ENCODE measurements around the gene ELMO1. TPM values are rescaled to one million over a fixed set of nuclear protein-coding genes. Genes with fewer than 3 reads are reported as not detected.

ELMO1 gene
- total RNA-seq, 1 donor from 2014 or later, result 112 TPM

DNA sequence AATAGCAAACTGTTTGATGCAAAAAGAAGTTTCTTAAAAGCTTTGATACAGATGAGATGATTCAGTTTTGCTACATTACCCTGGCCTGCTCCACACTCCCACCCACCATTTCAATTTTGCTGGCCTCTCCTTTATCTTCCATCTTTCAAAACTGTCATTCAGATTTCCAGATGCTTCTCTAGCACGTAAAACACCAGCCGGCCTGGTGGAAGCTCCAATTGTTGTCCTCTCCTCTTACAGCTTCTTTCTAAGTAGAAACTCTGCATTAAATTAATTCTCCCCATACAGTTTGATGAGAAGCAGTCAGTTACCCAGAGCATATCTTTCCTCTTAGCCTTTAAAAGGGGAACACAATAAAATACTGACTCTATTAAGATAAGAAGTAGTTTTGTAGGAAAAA lies 34.3 kb upstream of the ELMO1 start:
- Mint-ChIP-seq H3K4me1 (ENCODE audit: low read depth) (no peaks in the 10 kb centered on the region), H3K27me3 (ENCODE audit: low read depth) (peaks cover 28% of the 10 kb centered on the region), H3K36me3 (ENCODE audit: low read depth) (no peaks in the 10 kb centered on the region), H3K9me3 (peaks cover 10% of the 10 kb centered on the region), H3K27ac (no peak overlapping the region), H3K4me3 (ENCODE audit: low read depth) (no peak overlapping the region)
- DNase-seq (ENCODE audit: low spot score), result no peak
- intact Hi-C loops (cut with micrococcal nuclease), result no loop called here

DNA sequence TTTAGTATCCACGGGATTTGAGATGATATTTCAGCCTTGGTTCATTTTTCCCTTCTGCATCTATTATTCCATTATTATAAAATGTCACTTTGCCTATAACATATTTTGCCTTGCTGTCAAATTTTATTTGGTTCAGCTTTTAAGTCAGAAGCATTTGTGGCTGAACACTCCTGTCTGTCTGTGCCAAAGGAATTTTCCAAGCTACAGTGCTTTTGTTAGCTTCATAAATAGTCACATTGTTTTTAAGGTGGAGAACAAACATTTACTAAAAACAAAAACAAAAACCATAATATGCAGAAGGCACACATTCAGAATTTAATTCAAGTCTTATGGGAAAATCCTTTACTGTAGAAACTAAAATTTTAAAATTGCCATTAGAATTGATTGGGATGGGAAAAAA lies 33.8 kb upstream of the ELMO1 start:
- no peak for DNase-seq (ENCODE audit: low spot score)
- H3K4me3 Mint-ChIP-seq (ENCODE audit: low read depth), result no peak overlapping the region
- peaks cover 8% of the 10 kb centered on the region for H3K9me3 Mint-ChIP-seq
- H3K4me1 Mint-ChIP-seq (ENCODE audit: low read depth), result no peaks in the 10 kb centered on the region
- peaks cover 32% of the 10 kb centered on the region for H3K27me3 Mint-ChIP-seq (ENCODE audit: low read depth)
- H3K27ac Mint-ChIP-seq, result no peak overlapping the region
- no peaks in the 10 kb centered on the region for H3K36me3 Mint-ChIP-seq (ENCODE audit: low read depth)
- intact Hi-C loops (cut with micrococcal nuclease), result no loop called here

DNA sequence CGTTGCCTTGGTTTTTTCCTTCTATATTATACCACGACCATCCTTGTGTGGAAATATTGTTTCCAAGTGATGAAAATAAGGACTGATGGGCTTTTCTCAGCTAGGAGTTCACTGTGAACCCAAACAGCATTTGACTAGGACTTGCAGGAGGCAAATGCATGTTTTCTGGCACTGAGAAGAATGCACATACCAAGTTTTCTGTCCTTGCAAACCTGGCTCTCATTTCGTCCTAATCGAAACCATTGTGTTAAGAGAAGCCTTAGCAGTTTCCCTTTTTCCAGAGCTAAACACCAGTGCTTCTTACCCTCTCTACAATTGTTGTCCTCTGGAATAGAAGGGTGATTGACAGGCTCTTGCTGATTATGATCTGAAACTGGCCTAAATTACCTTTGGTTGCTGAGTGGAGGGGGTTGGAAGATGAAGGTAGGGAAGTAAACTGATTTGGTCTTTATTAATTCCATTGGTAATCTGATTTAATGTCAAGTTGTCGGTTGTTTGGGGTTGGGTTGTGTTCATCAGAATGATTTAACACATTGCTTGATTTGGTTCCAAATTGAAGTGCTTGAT lies 33.1 kb upstream of the ELMO1 start:
- no peak for DNase-seq (ENCODE audit: low spot score)
- Mint-ChIP-seq H3K36me3 (ENCODE audit: low read depth) (no peaks in the 10 kb centered on the region), H3K4me3 (ENCODE audit: low read depth) (no peak overlapping the region), H3K4me1 (ENCODE audit: low read depth) (no peaks in the 10 kb centered on the region), H3K27me3 (ENCODE audit: low read depth) (peaks cover 35% of the 10 kb centered on the region), H3K9me3 (peaks cover 3% of the 10 kb centered on the region), H3K27ac (no peak overlapping the region)
- intact Hi-C loops (cut with micrococcal nuclease), result no loop called here

DNA sequence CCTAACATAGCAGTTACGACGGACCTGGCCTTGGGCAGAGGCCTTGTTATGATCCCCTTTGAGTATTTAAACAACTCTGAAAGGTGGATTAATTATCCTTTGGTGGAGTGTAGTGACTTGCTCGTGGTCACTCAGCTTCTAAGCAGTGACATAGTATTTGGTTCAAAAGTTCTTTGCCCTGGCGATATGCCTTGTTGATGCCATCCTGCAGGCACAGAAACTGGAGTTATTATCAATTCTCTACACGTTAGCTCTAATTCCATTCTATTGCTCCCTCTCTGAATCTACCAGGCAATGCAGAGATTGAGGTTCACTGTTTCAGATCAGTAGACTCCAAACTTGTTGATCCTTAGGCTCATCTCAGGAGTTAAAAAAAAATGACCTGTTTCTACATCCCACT lies 32.5 kb upstream of the ELMO1 start:
- no peaks in the 10 kb centered on the region for H3K36me3 Mint-ChIP-seq (ENCODE audit: low read depth)
- no peak overlapping the region for H3K27ac Mint-ChIP-seq
- H3K9me3 Mint-ChIP-seq, result peaks cover 3% of the 10 kb centered on the region
- no peaks in the 10 kb centered on the region for H3K4me1 Mint-ChIP-seq (ENCODE audit: low read depth)
- H3K27me3 Mint-ChIP-seq (ENCODE audit: low read depth), result peaks cover 42% of the 10 kb centered on the region
- no peak for DNase-seq (ENCODE audit: low spot score)
- H3K4me3 Mint-ChIP-seq (ENCODE audit: low read depth), result no peak overlapping the region
- intact Hi-C loops (cut with micrococcal nuclease), result no loop called here

DNA sequence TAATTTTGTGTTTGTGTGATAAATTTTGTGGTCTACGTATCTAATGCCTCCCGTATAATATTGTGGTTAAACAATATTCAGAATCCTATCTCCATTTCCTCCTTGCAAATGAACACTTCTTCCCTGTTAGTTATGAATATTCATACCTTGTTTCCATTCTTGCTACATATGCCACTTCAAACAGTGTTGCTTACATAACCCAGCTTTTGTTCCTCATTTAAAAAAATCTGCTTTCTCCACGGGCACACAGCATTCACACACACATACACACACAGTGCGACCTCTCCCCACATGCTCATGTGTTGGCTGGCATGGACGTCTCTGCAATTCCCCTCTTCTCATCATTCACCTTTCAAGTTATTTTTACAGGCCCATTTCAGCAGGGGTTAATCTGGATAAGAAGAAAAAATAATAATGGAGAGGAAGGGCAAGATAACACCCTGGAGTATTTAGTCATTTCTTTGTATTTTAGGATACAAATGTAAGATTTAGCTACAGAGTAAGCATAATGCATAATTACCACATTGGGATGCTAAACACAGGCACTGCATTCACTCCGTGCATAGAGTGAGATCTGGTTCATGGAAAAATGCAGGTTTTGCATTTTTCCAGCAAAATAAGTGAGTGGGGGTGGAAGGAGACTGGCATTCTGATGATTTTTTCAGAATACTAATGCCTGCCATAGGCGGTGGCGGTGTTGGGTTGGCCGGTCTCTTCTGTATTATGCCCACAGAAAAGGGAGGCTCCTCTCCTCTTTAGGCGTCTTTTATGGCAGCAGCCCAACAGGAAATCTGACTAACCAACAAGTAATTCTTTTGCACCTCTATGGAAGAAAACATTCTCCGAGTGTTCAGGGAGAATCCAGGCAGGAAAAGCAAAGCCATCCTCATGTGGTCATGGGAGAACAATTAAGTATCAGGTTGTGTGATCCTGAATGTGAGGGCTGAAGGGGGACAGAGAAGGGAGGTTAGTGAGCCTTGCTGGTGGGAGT lies 31.7 kb upstream of the ELMO1 start:
- Mint-ChIP-seq H3K4me3 (ENCODE audit: low read depth) (no peak overlapping the region), H3K27me3 (ENCODE audit: low read depth) (peaks cover 44% of the 10 kb centered on the region), H3K27ac (no peak overlapping the region), H3K36me3 (ENCODE audit: low read depth) (no peaks in the 10 kb centered on the region), H3K4me1 (ENCODE audit: low read depth) (no peaks in the 10 kb centered on the region), H3K9me3 (peaks cover 3% of the 10 kb centered on the region)
- no peak for DNase-seq (ENCODE audit: low spot score)
- intact Hi-C loops (cut with micrococcal nuclease), result no loop called here

DNA sequence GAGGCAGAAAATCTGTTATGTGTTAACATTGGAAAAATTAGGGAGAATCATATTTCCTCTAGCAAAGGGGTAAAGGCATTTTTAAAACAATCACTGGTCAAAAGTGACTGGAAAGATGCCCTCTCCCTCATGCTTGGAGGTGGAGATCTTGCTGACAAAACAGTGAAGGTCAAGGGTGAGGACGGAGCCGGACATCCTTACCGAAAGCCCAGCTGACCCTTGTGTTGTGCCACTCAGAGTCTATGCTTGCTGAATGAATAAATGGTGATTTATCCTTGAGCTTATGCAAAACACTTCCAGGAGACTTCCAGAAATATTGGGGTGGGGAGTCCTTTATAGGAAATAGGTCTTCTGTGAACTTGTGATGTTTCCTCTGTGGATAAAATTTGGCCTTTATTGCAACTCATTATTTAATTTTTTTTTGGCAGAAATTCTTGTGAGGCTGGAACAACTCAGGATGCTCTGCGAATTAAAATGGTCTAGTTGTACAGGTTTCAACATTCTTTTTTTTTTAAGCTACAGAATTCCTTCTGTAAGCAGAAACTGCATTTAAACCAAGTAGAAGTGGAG lies 28.3 kb upstream of the ELMO1 start:
- Mint-ChIP-seq H3K9me3 (peaks cover 3% of the 10 kb centered on the region), H3K27me3 (ENCODE audit: low read depth) (peaks cover 51% of the 10 kb centered on the region), H3K36me3 (ENCODE audit: low read depth) (no peaks in the 10 kb centered on the region), H3K4me3 (ENCODE audit: low read depth) (no peak overlapping the region), H3K27ac (no peak overlapping the region), H3K4me1 (ENCODE audit: low read depth) (no peaks in the 10 kb centered on the region)
- intact Hi-C loops (cut with micrococcal nuclease), result no loop called here
- no peak for DNase-seq (ENCODE audit: low spot score)

DNA sequence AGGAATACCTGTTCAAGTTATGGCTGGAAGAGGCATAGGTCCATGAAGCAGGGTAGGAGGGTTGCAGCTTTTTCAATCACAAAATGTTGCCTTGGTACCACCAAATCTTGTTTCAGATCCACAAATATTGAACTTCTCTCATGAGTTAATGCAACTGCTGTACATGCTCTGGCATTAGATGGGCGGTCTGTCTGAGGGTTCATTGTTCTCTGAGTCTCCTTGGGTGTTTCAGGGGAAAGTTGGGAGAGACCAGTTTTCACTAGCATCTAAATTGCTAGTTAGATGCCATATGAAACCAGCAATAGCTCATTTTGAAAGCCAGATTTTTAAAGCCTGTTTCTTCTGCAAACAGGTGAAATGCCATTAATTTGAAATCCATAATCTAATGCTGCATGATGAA lies 27.8 kb upstream of the ELMO1 start:
- peaks cover 50% of the 10 kb centered on the region for H3K27me3 Mint-ChIP-seq (ENCODE audit: low read depth)

DNA sequence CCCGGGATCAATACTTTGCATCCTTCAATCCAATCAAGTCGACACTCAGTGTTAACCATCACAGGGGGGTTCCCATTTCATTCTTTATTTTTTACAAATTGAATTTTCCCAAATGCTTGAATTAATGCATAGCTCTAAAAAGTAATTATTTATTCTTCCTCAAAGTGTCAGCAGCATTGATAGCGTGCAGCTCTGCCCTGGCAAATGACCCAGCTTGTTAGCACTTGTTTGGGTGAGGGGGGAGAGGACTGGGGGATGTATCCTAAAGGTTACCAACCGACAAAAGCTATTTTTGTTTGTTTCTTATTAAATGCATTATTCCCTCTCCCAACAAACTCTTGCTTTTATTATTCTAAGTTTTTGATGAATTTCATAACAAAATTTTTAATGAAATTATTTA lies 27.0 kb upstream of the ELMO1 start:
- no peak for DNase-seq (ENCODE audit: low spot score)
- no peaks in the 10 kb centered on the region for H3K36me3 Mint-ChIP-seq (ENCODE audit: low read depth)
- H3K4me3 Mint-ChIP-seq (ENCODE audit: low read depth), result no peak overlapping the region
- no peak overlapping the region for H3K27ac Mint-ChIP-seq
- H3K4me1 Mint-ChIP-seq (ENCODE audit: low read depth), result no peaks in the 10 kb centered on the region
- H3K27me3 Mint-ChIP-seq (ENCODE audit: low read depth), result peaks cover 47% of the 10 kb centered on the region
- H3K9me3 Mint-ChIP-seq, result peaks cover 3% of the 10 kb centered on the region
- intact Hi-C loops (cut with micrococcal nuclease), result no loop called here

More for the DNA sequence above, 27.8 kb upstream of the ELMO1 start:
- no peak overlapping the region for H3K27ac Mint-ChIP-seq
- H3K36me3 Mint-ChIP-seq (ENCODE audit: low read depth), result no peaks in the 10 kb centered on the region
- intact Hi-C loops (cut with micrococcal nuclease), result no loop called here
- no peak for DNase-seq (ENCODE audit: low spot score)
- no peak overlapping the region for H3K4me3 Mint-ChIP-seq (ENCODE audit: low read depth)
- H3K9me3 Mint-ChIP-seq, result peaks cover 3% of the 10 kb centered on the region
- no peaks in the 10 kb centered on the region for H3K4me1 Mint-ChIP-seq (ENCODE audit: low read depth)

DNA sequence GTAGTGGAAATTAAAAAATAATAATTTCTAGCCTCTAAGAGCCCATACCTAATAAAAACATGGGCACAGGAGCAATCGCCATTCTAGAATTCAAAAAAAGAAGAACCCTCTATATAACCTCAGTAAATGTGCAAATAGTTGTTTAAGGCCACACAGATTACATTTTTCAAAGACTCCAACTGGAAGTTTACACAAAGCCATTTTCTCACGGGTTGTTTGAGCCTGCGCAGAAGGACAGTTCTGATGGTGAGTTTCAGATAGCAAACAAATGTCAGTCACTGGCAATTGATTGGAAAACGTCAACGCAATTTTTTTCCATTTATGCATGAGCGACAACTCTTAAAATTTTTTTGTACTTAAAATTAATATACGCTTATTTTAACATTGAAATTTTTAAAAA lies 23.0 kb upstream of the ELMO1 start:
- Mint-ChIP-seq H3K4me3 (ENCODE audit: low read depth) (no peak overlapping the region), H3K36me3 (ENCODE audit: low read depth) (no peaks in the 10 kb centered on the region), H3K4me1 (ENCODE audit: low read depth) (no peaks in the 10 kb centered on the region), H3K27me3 (ENCODE audit: low read depth) (peaks cover 27% of the 10 kb centered on the region), H3K9me3 (no peaks in the 10 kb centered on the region), H3K27ac (no peak overlapping the region)
- intact Hi-C loops (cut with micrococcal nuclease), result no loop called here
- no peak for DNase-seq (ENCODE audit: low spot score)

DNA sequence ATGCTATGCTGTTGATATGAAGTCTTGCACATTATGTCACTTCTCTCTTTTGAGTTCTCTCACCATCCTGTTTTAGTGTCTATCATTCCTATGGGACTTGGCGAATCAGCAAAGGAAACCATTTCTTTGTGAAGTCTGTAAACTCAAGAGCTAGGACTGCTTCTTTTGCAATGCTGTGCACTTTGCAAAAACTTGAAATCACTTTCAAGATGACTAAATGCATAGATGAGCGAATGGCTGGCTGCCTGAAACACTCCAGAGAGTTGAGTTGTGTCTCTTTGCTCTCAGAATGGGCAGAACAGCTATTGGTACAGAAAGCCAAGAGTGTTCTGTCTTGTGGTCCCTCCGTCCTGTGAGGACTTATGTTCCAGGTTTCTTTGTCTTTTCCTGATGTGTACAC lies 18.3 kb upstream of the ELMO1 start:
- no peak overlapping the region for H3K4me3 Mint-ChIP-seq (ENCODE audit: low read depth)
- H3K4me1 Mint-ChIP-seq (ENCODE audit: low read depth), result no peaks in the 10 kb centered on the region
- peaks cover 7% of the 10 kb centered on the region for H3K27me3 Mint-ChIP-seq (ENCODE audit: low read depth)
- intact Hi-C loops (cut with micrococcal nuclease), result no loop called here
- no peak overlapping the region for H3K27ac Mint-ChIP-seq
- H3K36me3 Mint-ChIP-seq (ENCODE audit: low read depth), result no peaks in the 10 kb centered on the region
- no peak for DNase-seq (ENCODE audit: low spot score)
- no peaks in the 10 kb centered on the region for H3K9me3 Mint-ChIP-seq

DNA sequence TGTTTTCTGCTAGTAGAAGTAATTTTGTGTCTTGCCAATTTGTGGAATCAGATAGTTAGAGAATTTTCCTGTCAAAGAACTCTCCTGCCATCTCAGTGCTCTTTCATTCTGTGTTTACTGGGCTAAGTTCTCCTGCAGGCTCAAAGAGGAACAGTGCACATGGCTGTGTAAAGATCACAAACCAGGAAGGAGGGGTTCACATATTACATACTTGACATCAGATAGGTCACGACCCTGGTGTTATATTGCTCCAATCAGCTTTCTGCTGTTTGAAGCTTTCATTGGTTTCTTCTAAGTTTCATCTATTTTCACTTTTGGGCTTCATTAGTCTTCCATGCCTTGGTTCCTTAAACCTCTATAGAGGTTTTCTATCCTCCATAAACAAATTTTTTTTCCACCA lies 13.5 kb upstream of the ELMO1 start:
- intact Hi-C loops (cut with micrococcal nuclease), result no loop called here

DNA sequence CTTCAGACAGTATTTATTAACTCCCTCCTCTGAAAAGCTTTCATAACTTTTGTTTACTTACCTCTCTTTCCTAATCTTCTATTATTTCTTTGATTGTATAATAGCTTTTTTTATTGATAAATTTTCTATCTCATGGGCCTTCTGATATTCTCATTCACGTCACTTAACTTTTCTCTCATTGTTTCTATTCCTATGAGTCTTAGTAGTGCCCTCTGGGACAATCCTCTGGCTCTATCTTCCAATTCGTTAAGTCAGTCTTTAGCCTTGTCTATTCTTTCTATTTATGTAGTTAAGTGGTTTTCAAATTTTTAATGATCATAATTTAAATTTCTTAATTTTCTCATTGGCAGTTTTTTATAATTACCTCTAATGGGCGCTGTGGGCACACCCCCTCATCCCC lies 6.4 kb upstream of the ELMO1 start:
- H3K4me3 Mint-ChIP-seq (ENCODE audit: low read depth), result no peak overlapping the region
- no peaks in the 10 kb centered on the region for H3K9me3 Mint-ChIP-seq
- H3K27ac Mint-ChIP-seq, result no peak overlapping the region
- no peak for DNase-seq (ENCODE audit: low spot score)
- H3K27me3 Mint-ChIP-seq (ENCODE audit: low read depth), result peaks cover 34% of the 10 kb centered on the region
- peaks cover under 1% of the 10 kb centered on the region for H3K4me1 Mint-ChIP-seq (ENCODE audit: low read depth)
- H3K36me3 Mint-ChIP-seq (ENCODE audit: low read depth), result no peaks in the 10 kb centered on the region
- intact Hi-C loops (cut with micrococcal nuclease), result no loop called here

More for the DNA sequence above, 13.5 kb upstream of the ELMO1 start:
- no peak overlapping the region for H3K4me3 Mint-ChIP-seq (ENCODE audit: low read depth)
- H3K27me3 Mint-ChIP-seq (ENCODE audit: low read depth), result peaks cover 31% of the 10 kb centered on the region
- no peak overlapping the region for H3K27ac Mint-ChIP-seq
- no peaks in the 10 kb centered on the region for H3K9me3 Mint-ChIP-seq
- H3K4me1 Mint-ChIP-seq (ENCODE audit: low read depth), result no peaks in the 10 kb centered on the region
- no peaks in the 10 kb centered on the region for H3K36me3 Mint-ChIP-seq (ENCODE audit: low read depth)
- no peak for DNase-seq (ENCODE audit: low spot score)

DNA sequence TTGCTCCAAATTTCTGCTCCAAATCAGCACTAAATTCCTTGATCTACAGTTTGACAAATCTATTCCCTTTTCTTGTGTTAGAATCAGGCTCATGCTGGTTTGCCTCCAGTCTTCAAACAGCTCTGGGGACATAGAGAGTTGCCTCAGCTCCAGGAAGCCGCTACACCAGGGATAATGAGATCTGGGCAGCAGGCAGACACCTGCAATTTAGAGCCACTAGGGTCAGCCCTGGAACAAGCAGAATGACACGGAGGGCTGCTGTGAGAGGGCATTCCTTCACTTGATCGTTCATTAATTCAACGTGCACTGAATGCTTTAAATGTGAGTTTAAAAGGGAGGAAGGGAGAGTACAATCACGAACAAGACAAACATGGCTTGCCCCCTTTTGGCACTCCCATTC lies 3.7 kb upstream of the ELMO1 start:
- Mint-ChIP-seq H3K27me3 (ENCODE audit: low read depth) (peaks cover 18% of the 10 kb centered on the region), H3K4me3 (ENCODE audit: low read depth) (no peak overlapping the region), H3K36me3 (ENCODE audit: low read depth) (peaks cover 3% of the 10 kb centered on the region), H3K9me3 (no peaks in the 10 kb centered on the region), H3K4me1 (ENCODE audit: low read depth) (peaks cover 15% of the 10 kb centered on the region), H3K27ac (no peak overlapping the region)
- intact Hi-C loops (cut with micrococcal nuclease), result no loop called here
- no peak for DNase-seq (ENCODE audit: low spot score)
